Measurements from ENCODE around the gene JDP2.

JDP2 gene

GRCh38 chr14:75427482-75428229 lies at the start of gene JDP2:
Gene JDP2 (plus strand): TSS chr14:75428022. CDS start chr14:75437921, 9,899 bp downstream.
- DNase-seq, result peak; percentile 64 to 89

DNA sequence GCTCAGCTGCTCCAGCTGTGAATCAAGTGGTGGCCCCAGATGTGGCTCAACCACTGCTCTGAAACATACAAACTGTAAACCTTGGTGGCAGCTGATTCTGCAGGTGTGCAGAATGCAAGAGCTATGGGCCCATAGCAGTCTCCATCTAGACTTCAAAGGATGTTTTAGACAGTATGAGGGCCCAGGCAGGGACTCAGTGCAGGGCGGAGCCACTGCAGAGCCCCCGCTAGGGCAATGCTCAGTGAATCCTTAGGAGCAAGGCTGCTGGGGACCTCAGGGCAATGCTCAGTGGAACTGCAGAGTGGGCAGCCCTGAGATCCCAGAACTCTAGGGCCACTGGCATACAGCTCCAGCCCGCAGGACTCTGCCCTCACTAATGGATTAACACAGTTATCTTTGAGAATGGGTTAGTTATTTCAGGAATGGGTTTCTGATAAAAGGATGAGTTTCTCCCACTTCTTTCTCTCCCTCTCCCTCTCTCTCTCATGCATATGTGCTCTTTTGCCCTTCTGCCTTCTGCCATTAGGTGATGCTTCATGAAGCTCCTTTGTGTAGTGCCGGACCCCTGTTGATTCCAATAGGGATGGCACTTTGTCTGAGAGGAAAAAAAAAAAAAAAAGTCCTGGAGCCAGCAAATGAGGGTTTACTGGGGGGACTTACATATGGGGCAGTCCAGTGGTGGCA lies 48.4 kb upstream of the JDP2 start:
- no peak for DNase-seq

GRCh38 chr14:75379930-75380270 lies 47.9 kb upstream of the JDP2 start:
- DNase-seq, result no peak

DNA sequence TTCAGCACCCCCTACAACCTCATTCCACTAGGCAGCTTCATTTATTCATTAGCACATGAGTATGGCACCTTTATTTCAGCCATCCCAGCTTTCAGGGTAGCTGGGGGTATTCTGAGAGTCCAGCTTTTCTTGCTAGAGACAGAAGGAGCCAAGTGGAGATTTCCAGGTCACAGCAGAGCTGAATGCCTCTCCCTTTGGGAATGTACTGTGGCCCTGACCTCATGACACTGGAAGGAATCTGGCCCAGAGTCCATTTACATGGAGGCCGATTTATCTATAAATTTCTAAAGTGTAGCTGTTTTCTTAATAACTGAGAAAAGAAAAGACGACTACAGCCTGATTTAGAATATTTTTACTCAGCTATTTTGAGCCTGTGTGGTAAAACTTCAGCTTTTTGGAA lies 47.2 kb upstream of the JDP2 start:
- no peak for DNase-seq

GRCh38 chr14:75381642-75382041 lies 46.2 kb upstream of the JDP2 start:
- DNase-seq, result no peak

GRCh38 chr14:75383219-75383618 lies 44.6 kb upstream of the JDP2 start:
- peak; percentile 15 to 16 for DNase-seq

DNA sequence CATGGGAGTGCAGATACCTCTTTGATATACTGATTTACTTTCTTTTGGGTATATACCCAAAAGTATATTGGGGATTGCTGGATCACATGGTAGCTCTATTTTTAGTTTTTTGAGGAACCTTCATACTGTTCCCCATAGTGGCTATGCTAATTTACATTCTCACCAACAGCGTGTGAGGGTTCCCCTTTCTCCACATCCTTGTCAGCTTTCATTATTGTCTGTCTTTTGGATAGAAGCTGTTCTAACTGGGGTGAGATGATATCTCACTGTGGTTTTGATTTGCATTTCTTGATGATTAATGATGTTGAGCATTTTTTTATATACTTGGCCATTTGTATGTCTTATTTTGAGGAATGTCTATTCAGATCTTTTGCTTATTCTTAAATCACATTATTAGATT lies 44.1 kb upstream of the JDP2 start:
- DNase-seq, result peak; percentile 68 to 78

GRCh38 chr14:75389679-75390078 lies 38.1 kb upstream of the JDP2 start:
- no peak for DNase-seq

- DNase-seq, result no peak
These were observed 37.6 kb upstream of the JDP2 start for GRCh38 chr14:75390183-75390582.

GRCh38 chr14:75391953-75392352 lies 35.9 kb upstream of the JDP2 start:
- no peak for DNase-seq

- no peak for DNase-seq
These were observed 34.9 kb upstream of the JDP2 start for GRCh38 chr14:75392686-75393641.

DNA sequence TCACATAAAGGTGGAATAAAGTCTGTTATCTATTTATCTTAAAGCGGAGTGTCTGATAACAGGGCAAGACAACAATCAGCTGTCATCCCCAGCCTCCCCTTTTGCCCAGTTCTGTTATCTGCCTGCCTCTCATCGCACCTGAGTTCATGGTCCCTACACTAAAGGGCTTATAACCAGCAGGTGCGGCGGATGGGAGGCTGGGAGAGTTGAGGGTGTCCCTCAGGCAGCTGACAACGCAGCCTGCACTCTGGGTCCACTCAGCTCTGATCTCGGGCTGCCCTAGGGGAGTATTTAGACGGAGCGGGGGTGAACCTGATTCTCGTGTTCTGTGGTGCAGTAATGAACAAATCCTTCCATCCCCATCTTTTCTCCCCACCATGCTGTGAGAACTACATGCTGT lies 34.0 kb upstream of the JDP2 start:
- DNase-seq, result no peak

DNA sequence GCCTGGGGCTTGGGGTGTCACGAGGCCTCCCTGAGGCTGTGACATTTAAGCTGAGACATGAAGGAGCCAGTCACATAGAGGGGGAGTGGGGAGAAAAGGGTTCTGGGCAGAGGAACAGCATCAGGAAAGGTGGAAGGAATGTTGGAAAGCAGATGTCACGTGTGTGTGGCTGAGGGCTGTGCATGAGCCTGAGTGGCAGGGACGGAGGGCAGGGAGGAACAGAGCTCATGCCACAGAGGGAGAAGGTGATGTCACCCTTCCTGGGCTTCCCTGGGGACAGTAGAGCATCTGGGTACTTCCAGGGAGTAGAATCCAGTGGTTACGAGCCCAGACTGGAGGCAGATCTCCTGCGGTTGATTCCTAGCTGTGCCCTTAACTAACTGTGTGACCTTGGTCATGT lies 32.0 kb upstream of the JDP2 start:
- DNase-seq, result no peak

- DNase-seq, result no peak
These were observed 28.5 kb upstream of the JDP2 start for GRCh38 chr14:75399321-75399720.

- peak; percentile 28 to 50 for DNase-seq
These were observed 27.7 kb upstream of the JDP2 start for GRCh38 chr14:75399843-75400775.

- DNase-seq, result no peak
These were observed 26.5 kb upstream of the JDP2 start for GRCh38 chr14:75401361-75401760.

GRCh38 chr14:75402867-75403413 lies 24.9 kb upstream of the JDP2 start:
- DNase-seq, result no peak

DNA sequence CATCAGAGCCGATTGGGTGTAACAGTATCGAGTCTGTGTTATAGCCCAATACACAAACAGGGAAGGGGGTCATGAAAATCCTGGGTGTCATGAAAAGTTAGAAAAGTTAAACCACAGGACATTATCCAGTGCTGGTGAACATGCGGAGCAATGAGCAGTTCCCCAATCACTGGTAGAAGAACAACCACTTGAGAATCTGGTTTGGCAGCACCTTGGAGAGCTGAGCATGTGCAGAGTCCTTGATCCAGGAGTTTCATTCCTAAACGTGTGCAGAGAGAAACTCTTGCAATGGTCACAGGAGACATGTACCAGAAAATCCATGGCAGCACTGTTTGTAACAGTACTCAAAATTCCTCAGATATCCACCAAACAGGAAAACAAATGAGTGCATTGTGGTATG lies 23.0 kb upstream of the JDP2 start:
- DNase-seq, result no peak

DNA sequence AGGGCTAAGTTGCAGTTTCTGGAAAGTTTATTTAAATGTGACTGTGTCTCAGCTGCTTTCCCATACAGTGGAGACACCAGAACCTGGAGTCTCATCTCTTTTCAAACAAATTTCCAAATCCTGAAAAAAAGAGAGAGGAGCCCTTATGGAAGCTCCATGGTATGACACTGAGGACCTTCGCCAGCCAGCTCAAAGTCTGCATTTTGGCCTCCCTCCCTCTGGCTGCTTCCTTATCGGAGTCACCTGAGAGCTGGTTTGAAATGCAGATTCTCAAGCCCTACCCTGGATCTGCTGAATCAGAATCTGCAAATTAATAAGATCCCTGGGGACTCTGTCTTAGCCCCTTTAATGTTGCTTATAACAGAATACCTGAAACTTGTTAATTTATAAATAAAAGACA lies 21.7 kb upstream of the JDP2 start:
- DNase-seq, result no peak

DNA sequence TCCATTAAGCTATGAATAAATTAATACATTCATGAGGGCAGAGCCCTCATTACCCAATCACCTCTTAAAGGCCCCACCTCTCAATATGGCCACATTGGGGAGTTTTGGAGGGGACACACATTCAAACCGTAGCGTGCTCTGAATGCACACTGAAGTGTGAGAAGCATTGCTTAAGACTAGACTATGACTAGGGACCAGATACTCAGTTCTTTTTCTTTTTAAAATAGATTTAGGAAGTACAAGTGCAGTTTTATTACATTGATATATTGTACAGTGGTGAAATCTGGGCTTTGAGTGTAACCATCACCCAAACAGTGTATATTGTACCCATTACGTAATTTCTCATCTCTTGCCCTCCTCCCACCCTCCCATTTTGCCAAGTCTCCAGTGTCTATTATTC lies 21.0 kb upstream of the JDP2 start:
- peak; percentile 63 to 66 for DNase-seq

DNA sequence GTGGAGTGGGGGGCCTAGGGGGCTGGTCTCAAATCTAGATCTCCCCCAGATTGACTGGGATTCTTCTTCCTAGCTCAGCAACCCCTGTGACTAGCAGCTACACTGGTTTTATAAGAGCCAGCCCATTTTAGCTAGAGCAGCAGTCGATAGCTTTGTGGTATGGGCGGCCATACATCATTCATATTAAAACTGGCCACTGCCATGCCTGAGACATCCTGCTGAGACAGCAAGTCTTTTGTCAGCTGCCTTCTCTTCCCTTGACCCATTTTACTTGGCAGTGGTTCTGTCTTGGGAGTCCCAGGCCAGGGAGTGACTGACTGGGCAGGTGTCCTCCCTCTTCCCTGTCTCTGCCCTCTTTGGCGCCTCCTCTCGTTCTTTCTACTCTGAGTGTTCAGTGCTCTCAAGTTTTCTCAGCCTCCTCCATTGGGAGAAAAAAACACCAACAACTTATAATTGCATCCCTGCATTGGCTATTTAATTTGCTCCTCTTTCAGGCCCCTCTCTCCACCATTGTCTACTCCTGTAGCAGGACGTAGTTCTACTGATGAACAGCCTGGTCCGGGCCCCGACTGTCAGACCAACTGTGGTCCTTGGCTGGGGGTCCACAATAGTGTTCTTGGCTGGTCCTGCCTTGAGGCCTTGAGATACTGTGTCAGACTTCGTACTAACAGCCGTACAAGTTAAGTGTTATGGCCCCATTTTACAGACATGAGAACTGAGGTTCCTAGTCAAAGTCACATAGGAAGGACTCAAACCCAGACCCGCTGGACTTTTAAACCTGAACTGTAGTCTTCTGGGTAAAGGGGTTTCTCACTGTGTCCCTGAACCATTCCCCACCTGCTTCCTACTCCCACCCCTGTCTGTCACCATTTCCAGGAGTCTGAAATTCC lies 18.3 kb upstream of the JDP2 start:
- no peak for DNase-seq

All from inflammatory macrophage treated with lipopolysaccharide for 1 hour (primary cell).